AG04449 (cell line): ENCODE measurements around the gene CAMSAP1.

Experiments
- CTCF ChIA-PET: fragments of 350-600 bp; formaldehyde crosslinking; extraction: SDS; loops from one replicate; lab custom pipeline; 2021; ENCODE audit warnings: antibody characterized with exemption; lab: Yijun Ruan, JAX
- POLR2A ChIA-PET: fragments of 400-600, 350-600 bp; formaldehyde crosslinking; extraction: SDS; loops from one replicate; lab custom pipeline; 2020; ENCODE audit warnings: antibody characterized with exemption, inconsistent platforms; lab: Yijun Ruan, JAX
- DNase-seq: peaks from one replicate; pipeline ENCODE4 v3.0.0-alpha.2; 2010; ENCODE audit warnings: low read depth, low spot score
- H3K4me3 ChIP-seq: 2 replicates; pipeline ENCODE4 v1.5.1; 2011; ENCODE audit warnings: low read depth, mild to moderate bottlenecking, control low read depth, low read length
- TF ChIP-seq, protein P1 (sequence below): IDR thresholded peaks from one replicate; pipeline ENCODE4 v1.5.1; 2011; ENCODE audit warnings: mild to moderate bottlenecking, moderate library complexity, low read length, control low read depth, inconsistent platforms; ENCODE audit not compliant: insufficient read depth; ENCODE audit errors: missing control alignments

Gene CAMSAP1

DNA sequence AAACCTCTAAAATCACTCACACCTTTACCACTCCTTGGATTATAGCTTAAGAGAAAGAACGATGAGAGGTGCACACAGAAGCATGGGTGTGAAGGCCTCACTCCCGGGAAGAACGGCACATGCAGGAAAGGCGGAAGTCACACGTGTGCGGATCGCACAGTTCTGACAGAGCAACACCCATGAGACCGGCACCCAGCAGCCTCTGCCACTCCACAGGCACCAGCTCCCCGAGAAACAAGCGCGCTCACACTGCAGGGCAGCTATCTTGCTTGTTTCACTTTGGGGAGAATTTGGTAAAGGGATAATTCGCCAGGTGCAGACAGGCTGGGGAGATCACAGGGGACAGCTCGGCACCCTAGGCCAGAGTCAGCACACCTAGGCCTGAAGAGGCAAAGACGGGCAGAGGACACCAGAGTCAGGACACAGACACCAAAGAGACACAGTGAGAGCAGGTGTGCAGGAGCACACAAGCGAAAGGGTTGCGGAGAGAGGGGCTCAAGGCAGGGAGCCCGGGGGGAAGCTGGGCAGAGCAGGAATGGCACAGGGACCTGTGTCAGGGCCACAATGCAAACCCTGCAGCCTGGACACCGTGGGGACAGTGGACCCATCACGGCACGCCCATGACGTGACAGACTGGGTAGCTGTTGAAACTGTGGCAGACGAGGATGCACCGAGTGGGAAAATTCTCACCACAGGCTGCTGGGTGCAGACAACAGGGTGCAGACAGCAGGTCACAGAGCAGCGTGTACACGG lies 81.7 kb downstream of the CAMSAP1 start:
- CTCF ChIA-PET: interaction anchor here (2.4 kb wide), 1 partner anchor 10 kb away, joined by 6 read pairs; no protein-coding TSS in a partner anchor
- no peak for DNase-seq
- POLR2A ChIA-PET: no interaction called here

DNA sequence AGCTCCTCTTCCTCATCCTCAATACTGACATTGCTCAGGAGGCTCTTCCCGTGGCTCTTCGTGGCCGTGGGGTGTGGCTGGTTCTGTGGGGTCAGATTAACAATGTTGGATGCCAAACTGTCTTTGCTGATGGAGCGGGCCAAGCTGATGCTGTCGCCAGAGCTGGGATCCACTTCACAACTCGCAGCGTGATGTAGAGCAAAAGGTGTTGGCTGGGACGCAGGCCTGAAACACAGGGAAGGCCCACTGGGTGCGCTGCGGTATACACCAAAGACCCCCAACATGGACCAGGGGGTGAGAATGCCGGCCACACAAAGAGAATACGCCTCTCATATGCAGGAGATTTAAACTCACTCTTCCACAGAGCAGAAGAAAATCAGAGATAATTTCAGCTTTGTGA lies 84.3 kb downstream of the CAMSAP1 start:
- no peak for DNase-seq
- ChIA-PET CTCF (no interaction called here), POLR2A (no interaction called here)
- TF ChIP-seq, protein P1, sequence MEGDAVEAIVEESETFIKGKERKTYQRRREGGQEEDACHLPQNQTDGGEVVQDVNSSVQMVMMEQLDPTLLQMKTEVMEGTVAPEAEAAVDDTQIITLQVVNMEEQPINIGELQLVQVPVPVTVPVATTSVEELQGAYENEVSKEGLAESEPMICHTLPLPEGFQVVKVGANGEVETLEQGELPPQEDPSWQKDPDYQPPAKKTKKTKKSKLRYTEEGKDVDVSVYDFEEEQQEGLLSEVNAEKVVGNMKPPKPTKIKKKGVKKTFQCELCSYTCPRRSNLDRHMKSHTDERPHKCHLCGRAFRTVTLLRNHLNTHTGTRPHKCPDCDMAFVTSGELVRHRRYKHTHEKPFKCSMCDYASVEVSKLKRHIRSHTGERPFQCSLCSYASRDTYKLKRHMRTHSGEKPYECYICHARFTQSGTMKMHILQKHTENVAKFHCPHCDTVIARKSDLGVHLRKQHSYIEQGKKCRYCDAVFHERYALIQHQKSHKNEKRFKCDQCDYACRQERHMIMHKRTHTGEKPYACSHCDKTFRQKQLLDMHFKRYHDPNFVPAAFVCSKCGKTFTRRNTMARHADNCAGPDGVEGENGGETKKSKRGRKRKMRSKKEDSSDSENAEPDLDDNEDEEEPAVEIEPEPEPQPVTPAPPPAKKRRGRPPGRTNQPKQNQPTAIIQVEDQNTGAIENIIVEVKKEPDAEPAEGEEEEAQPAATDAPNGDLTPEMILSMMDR: no peak
- no peak overlapping the region for H3K4me3 ChIP-seq

More for the DNA sequence above, 81.7 kb downstream of the CAMSAP1 start:
- no peak overlapping the region for H3K4me3 ChIP-seq
- TF ChIP-seq, protein P1: no peak

DNA sequence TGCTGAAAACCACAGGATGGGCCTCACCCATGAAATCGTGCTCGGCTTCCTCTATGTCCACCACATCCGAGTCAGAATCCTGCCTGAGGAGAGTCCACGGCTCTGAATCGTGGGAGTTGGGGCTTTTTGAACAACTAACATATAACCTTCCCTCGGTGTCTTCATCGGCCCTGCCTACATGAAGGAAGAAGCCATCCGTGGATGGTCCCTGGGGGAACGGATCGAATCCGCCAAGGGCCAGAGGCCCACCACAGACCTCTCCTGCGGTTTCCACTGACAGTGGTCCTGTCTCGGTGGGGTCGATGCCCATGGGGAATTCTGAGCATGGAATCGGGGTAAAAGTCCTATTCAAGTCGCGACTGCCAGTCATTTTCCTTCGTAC lies 85.0 kb downstream of the CAMSAP1 start:
- TF ChIP-seq, protein P1: no peak
- ChIA-PET POLR2A (no interaction called here), CTCF (no interaction called here)
- no peak overlapping the region for H3K4me3 ChIP-seq
- DNase-seq: no peak

DNA sequence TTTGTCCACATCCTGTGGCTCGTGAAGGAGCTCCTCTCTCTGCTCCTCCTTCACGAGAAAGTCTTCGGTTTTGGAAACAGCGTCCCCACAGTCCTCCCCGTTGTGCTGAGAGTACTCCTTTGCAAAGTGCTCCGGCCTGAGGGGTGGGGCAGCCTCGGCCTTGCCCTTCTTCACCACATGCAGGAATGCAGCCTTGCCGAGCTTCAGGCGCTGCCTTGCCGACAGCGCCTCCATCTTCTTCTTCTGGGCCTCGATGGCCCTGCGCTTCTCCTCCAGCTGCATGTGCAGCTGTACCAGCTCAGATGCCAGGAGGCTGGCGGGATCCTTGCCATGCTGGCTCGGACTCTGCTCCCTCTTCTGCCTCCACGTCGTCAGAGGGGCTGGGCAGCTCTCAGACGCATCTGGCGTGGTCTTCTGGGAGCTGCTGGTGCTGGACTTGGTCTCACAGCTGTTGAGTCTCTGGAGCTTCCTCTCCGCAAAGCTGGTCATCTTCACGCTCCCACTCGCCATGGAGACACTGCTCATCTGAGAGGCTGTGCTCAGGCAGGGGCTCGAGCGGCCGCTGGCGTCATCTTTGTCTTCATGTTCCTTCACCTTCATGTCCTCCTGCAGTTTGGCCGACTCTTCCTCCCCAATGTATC lies 85.5 kb downstream of the CAMSAP1 start:
- CTCF ChIA-PET: interaction anchor here (1.2 kb wide), 1 partner anchor 140 kb away, joined by 3 read pairs; the partner anchor contains the start of gene UBAC1
- POLR2A ChIA-PET: no interaction called here
- DNase-seq: no peak
- TF ChIP-seq, protein P1: no peak
- H3K4me3 ChIP-seq: no peak overlapping the region

DNA sequence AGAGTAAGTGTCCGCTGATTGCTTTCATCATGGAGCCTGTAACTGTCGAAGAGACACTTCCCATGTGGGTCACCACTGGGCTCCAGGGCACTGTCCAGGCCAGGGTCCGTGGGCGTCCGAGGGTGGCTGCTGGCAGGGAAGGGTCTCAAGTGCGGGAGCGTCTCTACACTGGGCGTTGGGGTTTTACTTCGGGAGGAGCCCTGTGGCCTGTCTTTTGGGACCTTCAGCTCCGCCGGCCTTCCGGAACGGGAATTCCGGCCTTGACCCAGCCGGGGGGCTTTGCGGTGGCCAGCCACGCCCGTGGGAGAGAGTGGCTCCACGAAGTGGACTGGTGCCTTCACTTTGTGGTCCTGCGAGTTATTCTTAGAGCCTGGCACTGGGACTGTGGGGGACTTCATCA lies 86.2 kb downstream of the CAMSAP1 start:
- POLR2A ChIA-PET: no interaction called here
- no peak for DNase-seq
- TF ChIP-seq, protein P1: no peak
- CTCF ChIA-PET: interaction anchor here (1.2 kb wide), 1 partner anchor 140 kb away, joined by 3 read pairs; the partner anchor contains the start of gene UBAC1
- no peak overlapping the region for H3K4me3 ChIP-seq

DNA sequence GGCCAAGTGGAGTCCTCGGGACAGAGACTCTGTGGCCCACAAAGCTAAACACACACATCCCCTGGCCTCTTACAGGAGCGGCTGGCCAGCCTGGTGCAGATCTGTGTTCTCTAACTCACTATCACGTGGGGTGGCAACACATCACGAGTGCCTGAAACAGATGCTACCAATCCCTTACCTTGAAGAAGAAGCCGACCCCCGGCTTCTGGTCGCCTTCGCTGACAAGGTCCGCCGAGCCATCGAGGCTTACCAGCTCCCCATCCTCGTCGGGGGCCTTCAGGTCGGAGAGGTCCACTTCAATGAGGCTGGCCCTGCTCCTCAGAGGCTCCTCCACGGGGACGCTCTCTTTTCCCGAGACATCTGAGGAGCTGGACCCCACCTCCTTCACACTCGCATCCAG lies 86.7 kb downstream of the CAMSAP1 start:
- CTCF ChIA-PET: interaction anchor here (0.6 kb wide), 1 partner anchor 447 kb away, joined by 3 read pairs; no protein-coding TSS in a partner anchor
- H3K4me3 ChIP-seq: no peak overlapping the region
- TF ChIP-seq, protein P1: no peak
- no peak for DNase-seq
- POLR2A ChIA-PET: no interaction called here
